Mucosa of rectum (tissue), 2 donors: ENCODE measurements around the gene ANKRD31.
"Not testable (repeated sequence)": the region's sequence is repeated elsewhere in the genome, so short reads cannot be mapped to it uniquely, and the experiment has no call there.

Experiments
- H3K27ac ChIP-seq, 2 donors: one replicate each; pipeline ENCODE4 v1.7.0; 2013; ENCODE audit warnings: inconsistent platforms in 2 of 2, low read depth in 2 of 2, low read length in 2 of 2
- H3K27me3 ChIP-seq, 2 donors: one replicate each; pipeline ENCODE4 v1.7.0; 2013; ENCODE audit warnings: low read length in 2 of 2; ENCODE audit not compliant: control insufficient read depth in 2 of 2, insufficient read depth in 2 of 2
- H3K36me3 ChIP-seq, 2 donors: one replicate each; pipeline ENCODE4 v1.7.0; 2013; ENCODE audit warnings: low read length in 2 of 2; ENCODE audit not compliant: control insufficient read depth in 2 of 2, insufficient read depth in 2 of 2
- H3K4me1 ChIP-seq, 2 donors: one replicate each; pipeline ENCODE4 v1.7.0; 2013; ENCODE audit warnings: low read length in 2 of 2, mild to moderate bottlenecking in 1 of 2; ENCODE audit not compliant: control insufficient read depth in 2 of 2, insufficient read depth in 2 of 2
- H3K4me3 ChIP-seq, 2 donors: one replicate each; pipeline ENCODE4 v1.7.0; 2013; ENCODE audit warnings: low read length in 2 of 2
- H3K9ac ChIP-seq, 2 donors: one replicate each; pipeline ENCODE4 v1.7.0; 2013; ENCODE audit warnings: low read length in 2 of 2, low read depth in 1 of 2, mild to moderate bottlenecking in 1 of 2
- H3K9me3 ChIP-seq, 2 donors: one replicate each; pipeline ENCODE4 v1.7.0; 2013; ENCODE audit warnings: low read length in 2 of 2; ENCODE audit not compliant: control insufficient read depth in 2 of 2
- donor health status: healthy.
- donor health status: Normal muscosa, but diverticular disease.

Gene ANKRD31

DNA sequence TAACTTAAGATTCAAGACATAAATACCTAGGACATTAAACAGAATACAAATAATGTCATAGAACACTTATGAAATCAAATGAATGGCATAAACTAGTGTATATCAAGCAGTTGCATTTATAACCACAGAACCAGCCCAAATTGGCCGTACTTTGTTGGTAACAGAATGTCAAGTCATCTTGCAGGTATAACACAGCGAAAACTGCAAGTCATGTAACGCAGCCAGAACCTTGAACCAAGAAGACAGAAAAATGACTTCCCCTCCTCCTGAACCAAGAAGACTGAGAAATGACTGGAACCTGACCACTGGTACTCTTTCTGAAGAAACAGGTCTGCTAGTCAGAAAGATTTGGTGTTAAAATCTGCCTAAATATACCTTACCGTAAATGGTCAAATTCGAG lies 38.9 kb downstream of the ANKRD31 start:
- Histone ChIP-seq H3K27me3 (no peaks in the 10 kb centered on the region), H3K36me3 (no peaks in the 10 kb centered on the region), H3K9ac (no peak overlapping the region), H3K27ac (no peak overlapping the region), H3K4me1 (no peaks in the 10 kb centered on the region), H3K9me3 (no peaks in the 10 kb centered on the region), H3K4me3 (no peak overlapping the region)

DNA sequence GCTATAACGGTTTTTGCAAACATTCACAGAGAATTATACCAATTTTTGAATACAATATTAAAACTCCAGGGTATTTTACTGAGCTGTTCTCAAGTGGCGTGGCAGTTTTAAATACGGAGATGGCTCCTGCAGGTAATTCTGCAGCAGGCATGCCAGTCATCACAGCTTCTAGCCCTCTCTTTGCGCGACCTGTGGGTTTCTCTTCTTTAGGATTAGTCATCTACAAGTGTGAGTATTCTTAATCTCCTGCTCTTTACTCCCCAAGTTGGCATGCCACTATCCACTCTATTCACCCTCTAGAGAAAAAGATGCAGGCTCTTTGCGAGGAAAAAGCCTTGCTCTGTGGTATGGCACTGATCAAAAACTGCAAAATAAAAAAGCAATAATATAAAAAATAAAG lies 43.9 kb downstream of the ANKRD31 start:
- no peaks in the 10 kb centered on the region for H3K9me3 ChIP-seq
- no peak overlapping the region for H3K27ac ChIP-seq
- H3K36me3 ChIP-seq = no peaks in the 10 kb centered on the region
- no peak overlapping the region for H3K4me3 ChIP-seq
- no peaks in the 10 kb centered on the region for H3K27me3 ChIP-seq
- H3K9ac ChIP-seq = no peak overlapping the region
- H3K4me1 ChIP-seq = no peaks in the 10 kb centered on the region

DNA sequence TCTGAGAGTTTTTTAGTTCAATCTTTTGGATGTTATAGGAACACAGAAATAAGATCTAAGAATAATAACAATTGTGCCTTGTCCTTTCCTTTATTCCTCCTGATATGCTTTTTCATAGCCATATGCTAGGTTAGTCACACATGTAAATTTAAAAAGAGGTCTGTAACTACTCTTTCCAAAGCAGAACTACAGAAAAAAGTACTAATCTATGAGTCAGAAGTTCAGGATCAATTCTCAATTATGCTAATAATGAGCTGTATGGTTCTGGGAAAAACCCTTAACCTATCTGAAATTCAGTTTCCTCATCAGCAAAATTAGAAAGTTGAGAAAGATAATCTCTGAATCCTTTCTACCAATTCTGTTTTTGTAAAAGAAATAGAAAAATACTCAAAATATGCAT lies 44.4 kb downstream of the ANKRD31 start:
- Histone ChIP-seq H3K4me3 (no peak overlapping the region), H3K4me1 (no peaks in the 10 kb centered on the region), H3K36me3 (no peaks in the 10 kb centered on the region), H3K27me3 (no peaks in the 10 kb centered on the region), H3K9me3 (no peaks in the 10 kb centered on the region), H3K27ac (no peak overlapping the region), H3K9ac (no peak overlapping the region)

DNA sequence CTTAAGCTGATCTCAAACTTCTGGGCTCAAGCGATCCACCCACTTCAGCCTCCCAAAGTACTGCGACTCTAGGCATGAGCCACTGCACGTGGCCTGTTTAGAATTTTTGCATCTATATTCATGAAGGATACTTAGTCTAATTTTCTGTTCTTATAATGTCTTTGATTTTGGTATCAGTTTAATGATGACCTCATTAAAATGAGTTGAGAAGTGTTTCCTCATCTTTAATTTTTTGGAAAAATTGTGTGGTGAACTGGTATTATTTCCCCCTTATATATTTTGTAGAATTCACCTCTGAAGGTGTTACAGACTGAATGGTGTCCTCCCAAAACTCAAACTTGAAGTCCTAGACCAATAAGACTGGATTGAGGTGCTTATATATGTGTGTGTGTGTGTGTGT lies 46.5 kb downstream of the ANKRD31 start:
- Histone ChIP-seq H3K9ac (no peak overlapping the region), H3K9me3 (no peaks in the 10 kb centered on the region), H3K27ac (no peak overlapping the region), H3K27me3 (no peaks in the 10 kb centered on the region), H3K36me3 (no peaks in the 10 kb centered on the region), H3K4me3 (no peak overlapping the region), H3K4me1 (no peaks in the 10 kb centered on the region)

DNA sequence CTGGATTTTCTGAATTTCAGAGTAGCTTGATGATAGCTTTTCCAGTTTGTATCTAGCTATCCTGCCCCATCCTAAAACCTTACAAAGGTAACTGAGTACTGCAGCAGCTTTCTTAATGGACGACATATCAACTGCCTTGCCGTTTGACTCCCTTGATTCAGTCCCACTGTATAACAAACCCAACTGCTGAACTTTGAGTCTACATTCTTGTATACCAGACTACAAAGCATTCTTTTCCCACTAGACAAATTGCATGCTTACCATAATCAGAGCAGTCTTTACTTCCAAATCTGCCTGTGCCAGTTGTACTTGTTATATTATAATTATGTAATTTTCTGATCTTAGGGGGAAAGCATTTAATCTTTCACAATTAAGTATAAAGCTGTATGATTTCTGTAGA lies 47.3 kb downstream of the ANKRD31 start:
- no peak overlapping the region for H3K9ac ChIP-seq
- no peaks in the 10 kb centered on the region for H3K4me1 ChIP-seq
- no peak overlapping the region for H3K27ac ChIP-seq
- no peaks in the 10 kb centered on the region for H3K27me3 ChIP-seq
- H3K36me3 ChIP-seq = no peaks in the 10 kb centered on the region
- H3K9me3 ChIP-seq = no peaks in the 10 kb centered on the region
- H3K4me3 ChIP-seq = no peak overlapping the region

DNA sequence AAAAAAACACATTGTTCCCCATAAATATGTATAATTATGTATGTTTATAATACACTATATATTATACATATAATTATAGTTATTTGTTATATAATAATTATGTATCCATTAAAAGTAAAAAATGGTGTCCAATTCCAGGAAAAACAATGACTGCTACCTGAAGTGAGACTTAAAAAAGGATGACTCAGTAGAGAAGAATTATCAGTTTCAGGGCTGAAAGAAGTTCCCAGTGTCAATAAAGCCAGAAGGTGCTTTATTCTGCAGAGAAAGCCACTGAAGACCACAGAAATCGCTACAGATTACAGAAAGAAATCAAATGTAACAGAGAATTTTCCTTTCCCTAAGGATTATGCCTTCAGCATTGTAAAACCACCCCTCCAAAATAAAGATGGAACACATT lies 50.9 kb downstream of the ANKRD31 start:
- H3K9ac ChIP-seq = no peak overlapping the region
- no peaks in the 10 kb centered on the region for H3K27me3 ChIP-seq
- H3K9me3 ChIP-seq = no peaks in the 10 kb centered on the region
- no peaks in the 10 kb centered on the region for H3K4me1 ChIP-seq
- no peak overlapping the region for H3K4me3 ChIP-seq
- no peak overlapping the region for H3K27ac ChIP-seq
- H3K36me3 ChIP-seq = no peaks in the 10 kb centered on the region

DNA sequence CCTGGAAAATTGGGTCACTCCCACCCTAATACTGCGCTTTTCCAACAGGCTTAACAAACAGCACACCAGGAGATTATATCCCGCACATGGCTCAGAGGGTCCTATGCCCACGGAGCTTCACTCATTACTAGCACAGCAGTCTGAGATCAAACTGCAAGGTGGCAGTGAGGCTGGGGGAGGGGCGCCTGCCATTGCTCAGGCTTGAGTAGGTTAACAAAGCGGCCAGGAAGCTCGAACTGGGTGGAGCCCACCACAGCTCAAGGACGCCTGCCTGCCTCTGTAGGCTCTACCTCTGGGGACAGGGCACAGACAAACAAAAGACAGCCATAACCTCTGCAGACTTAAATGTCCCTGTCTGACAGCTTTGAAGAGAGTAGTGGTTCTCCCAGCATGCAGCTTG lies 60.7 kb downstream of the ANKRD31 start:
- H3K9ac ChIP-seq, H3K36me3 ChIP-seq, H3K4me1 ChIP-seq, H3K9me3 ChIP-seq, H3K27me3 ChIP-seq, H3K4me3 ChIP-seq, H3K27ac ChIP-seq: not testable (repeated sequence)

DNA sequence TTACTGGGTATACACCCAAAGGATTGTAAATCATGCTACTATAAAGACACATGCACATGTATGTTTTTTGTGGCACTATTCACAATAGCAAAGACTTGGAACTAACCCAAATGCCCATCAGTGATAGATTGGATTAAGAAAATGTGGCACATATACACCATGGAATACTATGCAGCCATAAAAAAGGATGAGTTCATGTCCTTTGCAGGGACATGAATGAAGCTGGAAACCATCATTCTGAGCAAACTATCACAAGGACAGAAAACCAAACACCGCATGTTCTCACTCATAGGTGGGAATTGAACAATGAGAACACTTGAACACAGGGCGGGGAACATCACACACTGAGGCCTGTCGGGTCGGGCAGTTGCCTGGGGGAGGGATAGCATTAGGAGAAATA lies 61.8 kb downstream of the ANKRD31 start:
- H3K4me3 ChIP-seq, H3K27ac ChIP-seq, H3K9ac ChIP-seq, H3K36me3 ChIP-seq, H3K4me1 ChIP-seq, H3K27me3 ChIP-seq, H3K9me3 ChIP-seq: not testable (repeated sequence)

DNA sequence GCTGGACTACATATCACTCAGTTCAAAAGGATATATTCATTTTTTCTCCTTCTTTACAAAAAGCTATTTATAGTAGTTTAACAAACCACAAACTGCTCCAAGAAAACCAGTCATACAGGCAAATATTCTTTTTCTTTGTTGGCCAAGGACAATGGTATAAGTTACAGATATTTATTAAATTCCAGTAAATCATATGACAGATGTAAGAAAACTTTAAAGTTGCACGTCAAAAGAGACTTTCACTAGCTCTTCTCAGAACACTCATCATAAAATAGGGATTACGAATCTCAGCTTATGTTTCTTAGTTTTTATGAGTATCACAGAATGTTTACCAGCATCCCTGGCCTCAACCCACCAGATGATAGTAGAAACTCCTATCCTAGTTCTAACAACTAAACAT lies 67.2 kb downstream of the ANKRD31 start:
- Histone ChIP-seq H3K9ac (no peak overlapping the region), H3K27me3 (no peaks in the 10 kb centered on the region), H3K4me3 (no peak overlapping the region), H3K27ac (no peak overlapping the region), H3K36me3 (no peaks in the 10 kb centered on the region), H3K4me1 (no peaks in the 10 kb centered on the region), H3K9me3 (no peaks in the 10 kb centered on the region)

DNA sequence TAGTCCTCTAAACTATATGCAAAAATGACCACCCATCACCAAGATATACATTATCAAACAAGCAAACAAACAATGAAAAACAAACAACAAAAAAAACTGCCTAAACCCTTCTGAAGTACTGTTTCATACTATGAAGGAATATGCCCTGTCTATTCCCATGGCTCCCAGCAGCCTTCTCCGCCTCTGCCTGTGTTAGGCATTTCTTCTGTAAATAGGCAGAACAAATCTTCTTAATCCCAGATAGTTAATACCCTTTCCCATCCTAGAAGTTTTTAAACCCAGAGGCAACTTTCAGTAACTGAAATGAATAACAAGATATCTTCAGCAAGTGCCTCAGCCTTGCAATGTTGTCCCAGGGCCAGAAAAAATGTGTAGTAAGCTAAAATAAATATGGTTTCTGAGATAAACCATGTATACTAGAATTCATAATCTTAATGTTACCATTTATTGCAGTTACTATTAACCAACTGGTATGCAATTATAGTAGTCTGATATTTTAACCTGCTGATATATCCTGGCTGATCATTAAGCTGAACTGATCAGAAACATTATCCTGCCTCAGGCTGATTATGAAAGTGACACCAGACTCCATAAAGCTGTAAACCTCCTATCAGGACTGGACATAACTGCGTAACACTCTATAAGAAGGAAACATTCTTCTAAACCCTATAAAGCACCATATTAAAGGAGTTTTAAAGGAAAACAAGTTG lies 68.5 kb downstream of the ANKRD31 start:
- H3K4me3 ChIP-seq = no peak overlapping the region
- H3K9me3 ChIP-seq = no peaks in the 10 kb centered on the region
- no peak overlapping the region for H3K9ac ChIP-seq
- no peak overlapping the region for H3K27ac ChIP-seq
- H3K4me1 ChIP-seq = no peaks in the 10 kb centered on the region
- no peaks in the 10 kb centered on the region for H3K27me3 ChIP-seq
- H3K36me3 ChIP-seq = no peaks in the 10 kb centered on the region

DNA sequence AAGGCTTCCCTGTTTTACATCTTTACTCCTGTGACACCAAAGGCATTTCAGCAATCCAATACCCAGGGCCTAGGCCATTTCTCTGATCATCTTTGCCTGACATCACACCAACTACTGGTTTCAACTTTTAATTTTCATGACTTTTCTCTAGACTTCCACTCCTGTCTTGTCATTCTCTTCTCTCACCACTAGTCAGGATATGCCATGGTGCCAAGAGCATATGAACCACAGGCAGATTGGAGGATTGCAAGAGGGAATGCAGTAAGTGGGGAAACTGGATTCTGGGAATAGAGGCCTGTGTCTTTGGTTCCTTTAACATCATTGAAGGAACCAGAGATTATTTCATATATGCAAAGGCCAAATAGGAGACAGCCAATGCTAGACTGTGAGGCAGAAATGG lies 69.3 kb downstream of the ANKRD31 start:
- no peaks in the 10 kb centered on the region for H3K36me3 ChIP-seq
- no peak overlapping the region for H3K27ac ChIP-seq
- no peaks in the 10 kb centered on the region for H3K27me3 ChIP-seq
- H3K4me3 ChIP-seq = no peak overlapping the region
- H3K9ac ChIP-seq = no peak overlapping the region
- no peaks in the 10 kb centered on the region for H3K4me1 ChIP-seq
- H3K9me3 ChIP-seq = no peaks in the 10 kb centered on the region
